Stimulated activated naive CD4-positive, alpha-beta T cell (primary cell): ENCODE data around the gene BCAM.
"Not testable (repeated sequence)": the region's sequence is repeated elsewhere in the genome, so short reads cannot be mapped to it uniquely, and the experiment has no call there.

Experiments used
- DNase-seq, 6 experiments: peaks; one replicate each; lab custom pipeline; 2025; lab: John Stamatoyannopoulos, UW

The BCAM gene

GRCh38 chr19:44817725-44818465 lies 9.0 kb downstream of the BCAM start:
- DNase-seq = no peak

DNA sequence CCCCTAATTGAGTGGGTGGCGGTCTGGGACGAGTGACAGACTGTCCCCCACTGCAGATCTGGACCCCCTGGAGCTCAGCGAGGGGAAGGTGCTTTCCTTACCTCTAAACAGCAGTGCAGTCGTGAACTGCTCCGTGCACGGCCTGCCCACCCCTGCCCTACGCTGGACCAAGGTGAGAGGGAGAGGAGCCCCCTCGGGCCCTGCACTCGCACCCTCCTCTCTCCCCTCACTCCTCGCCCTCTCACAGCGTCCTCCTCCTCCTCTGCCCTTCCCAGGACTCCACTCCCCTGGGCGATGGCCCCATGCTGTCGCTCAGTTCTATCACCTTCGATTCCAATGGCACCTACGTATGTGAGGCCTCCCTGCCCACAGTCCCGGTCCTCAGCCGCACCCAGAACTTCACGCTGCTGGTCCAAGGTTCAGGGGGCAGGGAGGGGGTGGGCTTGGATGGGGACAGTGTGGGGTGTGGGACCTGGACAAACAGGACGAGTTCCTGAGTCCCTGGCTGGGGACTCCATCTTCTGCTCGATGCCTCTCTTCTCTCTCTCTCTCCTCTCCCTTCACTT lies 9.6 kb downstream of the BCAM start:
- no peak for DNase-seq

DNA sequence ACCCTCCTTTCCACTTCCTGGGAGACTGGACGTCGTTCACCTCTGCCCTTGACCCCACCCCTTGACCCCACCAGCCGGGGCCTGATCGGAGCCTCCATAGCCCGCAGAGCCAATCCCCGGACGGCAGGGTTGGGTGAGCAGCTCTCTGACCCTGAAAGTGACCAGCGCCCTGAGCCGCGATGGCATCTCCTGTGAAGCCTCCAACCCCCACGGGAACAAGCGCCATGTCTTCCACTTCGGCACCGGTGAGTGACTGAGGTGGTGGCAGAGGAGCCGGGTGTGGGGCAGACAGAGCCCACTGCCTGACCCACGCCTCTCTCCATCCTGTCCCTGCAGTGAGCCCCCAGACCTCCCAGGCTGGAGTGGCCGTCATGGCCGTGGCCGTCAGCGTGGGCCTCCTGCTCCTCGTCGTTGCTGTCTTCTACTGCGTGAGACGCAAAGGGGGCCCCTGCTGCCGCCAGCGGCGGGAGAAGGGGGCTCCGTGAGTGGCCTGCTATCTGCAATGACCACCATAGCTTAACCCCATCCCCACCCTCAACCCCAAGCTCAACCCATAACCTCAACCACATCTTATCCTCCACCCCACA lies 10.4 kb downstream of the BCAM start:
- no peak for DNase-seq

DNA sequence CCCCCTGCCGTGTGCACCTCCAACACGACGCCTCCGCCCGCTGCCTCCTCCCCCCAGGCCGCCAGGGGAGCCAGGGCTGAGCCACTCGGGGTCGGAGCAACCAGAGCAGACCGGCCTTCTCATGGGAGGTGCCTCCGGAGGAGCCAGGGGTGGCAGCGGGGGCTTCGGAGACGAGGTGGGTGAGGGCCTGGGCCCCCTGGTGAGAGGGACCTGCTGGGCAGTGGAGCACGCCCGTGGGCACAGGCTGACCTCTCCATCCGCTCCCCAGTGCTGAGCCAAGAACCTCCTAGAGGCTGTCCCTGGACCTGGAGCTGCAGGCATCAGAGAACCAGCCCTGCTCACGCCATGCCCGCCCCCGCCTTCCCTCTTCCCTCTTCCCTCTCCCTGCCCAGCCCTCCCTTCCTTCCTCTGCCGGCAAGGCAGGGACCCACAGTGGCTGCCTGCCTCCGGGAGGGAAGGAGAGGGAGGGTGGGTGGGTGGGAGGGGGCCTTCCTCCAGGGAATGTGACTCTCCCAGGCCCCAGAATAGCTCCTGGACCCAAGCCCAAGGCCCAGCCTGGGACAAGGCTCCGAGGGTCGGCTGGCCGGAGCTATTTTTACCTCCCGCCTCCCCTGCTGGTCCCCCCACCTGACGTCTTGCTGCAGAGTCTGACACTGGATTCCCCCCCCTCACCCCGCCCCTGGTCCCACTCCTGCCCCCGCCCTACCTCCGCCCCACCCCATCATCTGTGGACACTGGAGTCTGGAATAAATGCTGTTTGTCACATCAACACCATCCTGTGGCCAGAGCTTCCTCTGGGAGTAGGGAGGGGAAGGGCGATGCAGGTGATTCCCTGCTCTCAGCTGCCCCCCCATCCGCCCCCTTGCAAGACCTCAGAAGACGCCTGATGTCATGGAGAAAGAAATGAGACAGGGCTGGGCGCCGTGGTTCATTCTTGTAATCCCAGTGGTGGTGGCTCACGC lies 12.0 kb downstream of the BCAM start:
- no peak for DNase-seq

GRCh38 chr19:44822177-44822576 lies 13.3 kb downstream of the BCAM start:
- no peak for DNase-seq

DNA sequence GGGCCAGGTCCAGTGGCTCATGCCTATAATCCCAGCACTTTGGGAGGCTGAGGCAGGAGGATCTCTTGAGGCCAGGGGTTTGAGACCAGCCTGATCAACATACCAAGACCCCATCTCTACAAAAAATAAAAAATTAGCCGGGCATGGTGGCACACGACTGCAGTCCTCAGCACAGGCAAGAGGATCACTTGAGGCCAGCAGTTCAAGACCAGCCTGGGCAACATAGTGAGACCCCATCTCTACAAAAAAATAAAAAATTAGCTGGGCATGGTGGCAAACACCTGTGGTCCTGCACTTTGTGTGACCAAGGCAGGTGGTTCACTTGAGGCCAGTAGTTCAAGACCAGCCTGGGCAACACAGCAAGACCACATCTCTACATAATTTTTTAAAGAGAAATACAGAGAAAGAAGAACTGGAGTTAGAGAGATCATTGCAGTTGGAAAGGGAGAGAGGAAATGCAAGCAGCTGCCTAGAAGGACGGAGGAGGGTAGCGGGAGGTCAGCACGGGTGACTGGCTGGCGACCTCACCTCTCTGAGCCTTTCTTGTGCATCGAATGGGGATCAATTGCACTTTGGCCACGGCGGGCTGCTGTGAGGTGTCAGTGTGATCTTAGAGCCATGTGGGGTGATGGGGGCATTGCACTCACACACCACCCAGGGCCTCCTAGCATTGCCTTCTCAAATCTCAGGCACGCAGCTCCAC lies 13.9 kb downstream of the BCAM start:
- no peak for DNase-seq

DNA sequence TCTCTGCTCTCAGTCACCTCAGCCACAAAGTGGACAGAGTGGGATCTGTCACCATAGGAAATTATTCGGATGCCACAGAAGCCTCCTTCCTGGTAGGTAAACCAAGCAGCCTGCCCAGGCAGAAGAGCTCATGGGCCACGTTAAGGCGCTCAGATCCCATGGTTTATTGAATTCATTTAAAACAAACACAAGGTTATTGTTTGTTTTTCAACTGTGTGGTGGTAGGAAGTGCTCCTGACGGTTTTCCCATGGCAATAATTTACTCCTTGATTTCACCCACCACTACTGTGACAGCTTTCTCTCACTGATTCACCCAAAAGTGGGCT lies 14.4 kb downstream of the BCAM start:
- DNase-seq = no peak

- DNase-seq = no peak
These were observed 15.9 kb downstream of the BCAM start for GRCh38 chr19:44824761-44825160.

DNA sequence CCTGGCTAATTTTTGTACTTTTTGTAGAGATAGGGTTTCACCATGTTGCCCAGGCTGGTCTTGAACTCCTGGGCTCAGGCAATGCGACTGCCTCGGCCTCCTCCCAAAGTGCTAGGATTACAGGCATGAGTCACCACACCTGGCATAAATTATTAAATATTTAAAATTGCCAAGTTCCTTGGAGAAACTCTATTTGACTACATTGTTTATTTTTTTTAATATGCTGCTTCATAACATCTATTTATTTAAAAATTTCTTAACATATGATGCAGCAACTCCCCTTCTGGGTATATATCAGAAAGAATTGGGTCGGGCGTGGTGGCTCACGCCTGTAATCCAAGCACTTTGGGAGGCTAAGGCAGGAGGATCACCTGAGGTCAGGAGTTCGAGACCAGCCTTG lies 24.0 kb downstream of the BCAM start:
- not testable (repeated sequence) for DNase-seq

DNA sequence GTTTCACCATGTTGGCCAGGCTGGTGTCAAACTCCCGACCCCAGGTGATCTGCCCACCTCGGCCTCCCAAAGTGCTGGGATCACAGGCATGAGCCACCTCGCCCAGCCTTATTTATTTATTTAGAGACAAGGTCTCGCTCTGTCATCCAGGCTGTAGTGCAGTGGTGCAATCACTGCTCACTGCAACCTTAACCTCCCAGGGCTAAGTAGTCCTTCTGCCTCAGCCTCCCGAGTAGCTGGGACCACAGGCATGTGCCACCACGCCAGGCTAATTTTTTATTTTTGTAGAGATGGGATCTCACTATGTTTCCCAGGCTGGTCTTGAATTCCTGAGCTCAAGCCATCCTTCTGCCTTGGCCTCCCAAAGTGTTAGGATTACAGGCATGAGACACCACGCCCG lies 25.5 kb downstream of the BCAM start:
- not testable (repeated sequence) for DNase-seq

- DNase-seq = no peak
These were observed 30.4 kb downstream of the BCAM start for GRCh38 chr19:44839276-44839675.

DNA sequence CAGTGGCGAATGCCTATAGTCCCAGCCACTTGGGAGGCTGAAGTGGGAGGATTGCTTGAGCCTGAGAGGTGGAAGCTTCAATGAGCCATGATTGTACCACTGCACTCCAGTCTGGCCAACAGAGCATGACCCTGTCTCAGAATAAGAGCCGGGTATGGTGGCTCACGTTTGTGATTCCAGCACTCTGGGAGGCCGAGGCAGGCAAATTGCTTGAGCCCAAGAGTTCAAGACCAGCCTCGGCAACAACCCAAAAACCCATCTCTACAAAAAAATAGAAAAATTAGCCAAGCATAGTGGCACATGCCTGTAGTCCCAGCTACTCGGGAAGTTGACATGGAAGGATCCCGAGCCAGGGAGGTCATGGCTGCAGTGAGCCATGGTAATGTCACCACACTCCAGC lies 31.9 kb downstream of the BCAM start:
- no peak for DNase-seq

DNA sequence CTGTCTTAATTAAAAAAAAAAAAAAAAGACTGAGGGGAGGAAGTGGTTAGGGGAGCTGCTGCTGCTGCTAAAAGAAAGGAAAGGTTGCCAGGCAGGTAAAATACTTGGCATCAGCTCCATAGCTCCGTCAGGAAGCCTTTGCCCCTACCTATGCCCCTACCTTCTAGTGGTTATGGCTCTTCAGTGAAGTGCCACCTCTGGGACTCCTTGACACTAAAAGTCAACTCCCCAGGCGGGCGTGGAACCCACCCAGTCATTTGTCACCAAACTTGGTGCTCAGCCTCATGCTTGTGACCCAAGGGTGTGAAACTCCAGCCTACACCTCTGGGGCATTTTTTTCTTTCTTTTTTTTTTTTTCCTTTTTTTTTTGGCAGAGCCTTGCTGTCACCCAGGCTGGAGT lies 32.3 kb downstream of the BCAM start:
- DNase-seq = peak in 1 of 6 experiments; percentile 8

DNA sequence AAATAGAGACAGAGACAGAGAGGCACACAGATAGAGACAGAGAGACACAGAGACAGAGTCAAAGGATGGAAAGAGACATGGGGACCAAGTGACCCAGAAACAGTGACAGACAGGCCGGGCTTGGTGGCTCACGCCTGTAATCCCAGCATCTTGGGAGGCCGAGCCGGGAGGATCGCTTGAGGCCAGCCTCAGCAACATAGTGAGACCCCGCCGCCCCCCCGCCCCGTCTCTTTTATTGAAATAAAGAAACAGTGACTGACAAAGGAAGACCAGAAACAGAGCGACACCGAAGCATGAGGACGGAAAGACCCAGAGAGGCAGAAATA lies 36.3 kb downstream of the BCAM start:
- DNase-seq = no peak

DNA sequence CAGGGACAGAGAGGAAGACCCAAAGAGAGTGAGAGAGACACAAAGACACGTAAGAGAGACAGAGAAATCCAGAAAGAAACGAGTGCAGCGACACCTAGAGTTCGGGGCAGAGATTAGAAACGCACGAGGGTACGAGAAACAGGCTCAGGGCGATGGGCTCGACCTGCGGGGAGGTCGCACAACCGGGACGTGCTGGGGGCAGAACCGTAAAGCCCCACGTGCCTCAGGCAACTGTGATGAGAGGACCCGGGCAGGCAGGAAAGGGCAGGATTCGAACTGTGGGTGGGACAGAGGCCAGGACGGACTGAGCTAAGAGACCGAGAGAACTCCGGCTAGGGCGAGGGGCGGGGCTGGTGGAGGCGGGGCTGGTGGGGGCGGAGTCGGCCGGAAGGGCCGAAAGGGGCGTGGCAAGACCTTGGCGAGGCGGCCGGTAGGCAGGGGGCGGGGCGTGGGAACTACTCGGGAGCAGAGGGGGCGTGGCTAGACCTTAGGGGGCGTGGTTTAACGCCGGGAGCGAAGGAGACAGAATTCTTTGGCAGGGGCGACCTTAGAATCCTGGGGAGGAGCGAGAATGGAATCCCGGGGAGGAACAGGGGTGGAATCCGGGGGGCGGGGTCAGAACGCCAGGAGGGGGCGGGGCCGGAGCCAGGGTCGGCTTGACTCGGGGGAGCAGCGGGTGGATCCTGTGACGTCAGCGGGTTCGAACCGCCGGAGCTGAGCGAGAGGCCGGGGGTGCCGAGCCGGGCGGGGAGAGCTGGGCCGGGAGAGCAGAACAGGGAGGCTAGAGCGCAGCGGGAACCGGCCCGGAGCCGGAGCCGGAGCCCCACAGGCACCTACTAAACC lies 36.9 kb downstream of the BCAM start, which contains the start of gene NECTIN2:
NECTIN2 (plus strand) TSS at position 686 of the 843 bp plus-strand sequence. CDS start 229 bp downstream, outside the sequence.
- peak; percentile 40 to 73 (median 66) for DNase-seq

DNA sequence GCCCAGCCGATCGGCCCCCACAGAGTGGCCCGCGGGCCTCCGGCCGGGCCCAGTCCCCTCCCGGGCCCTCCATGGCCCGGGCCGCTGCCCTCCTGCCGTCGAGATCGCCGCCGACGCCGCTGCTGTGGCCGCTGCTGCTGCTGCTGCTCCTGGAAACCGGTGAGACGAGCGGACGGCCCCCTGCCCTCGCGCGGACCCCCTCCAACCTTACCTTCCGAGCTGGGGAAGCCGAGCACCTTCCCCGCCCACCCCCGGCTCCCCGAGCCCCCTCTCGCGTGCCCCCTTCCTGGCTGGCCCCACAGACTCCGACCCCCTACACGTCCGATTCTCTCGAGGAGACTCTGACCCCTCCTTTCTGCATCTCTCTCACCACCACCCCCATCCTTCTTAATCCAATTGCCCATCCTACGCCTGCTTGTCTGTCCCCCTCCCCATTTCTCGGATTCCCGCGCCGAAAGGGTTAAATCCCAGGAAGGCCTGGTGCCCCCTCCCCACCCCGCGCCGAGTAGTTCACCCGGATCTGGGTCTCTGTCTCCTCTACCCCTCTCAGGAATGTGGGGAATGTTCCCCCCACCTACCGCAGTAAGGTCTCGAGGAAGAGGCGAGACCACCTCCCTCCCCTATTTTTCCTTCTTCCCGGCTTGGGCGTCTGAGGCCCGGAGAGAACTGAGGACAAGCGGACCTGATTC lies 37.7 kb downstream of the BCAM start:
- no peak for DNase-seq

GRCh38 chr19:44847144-44848035 lies 38.5 kb downstream of the BCAM start:
- peak in 3 of 6 experiments; percentile 9 to 37 (median 16) for DNase-seq

DNA sequence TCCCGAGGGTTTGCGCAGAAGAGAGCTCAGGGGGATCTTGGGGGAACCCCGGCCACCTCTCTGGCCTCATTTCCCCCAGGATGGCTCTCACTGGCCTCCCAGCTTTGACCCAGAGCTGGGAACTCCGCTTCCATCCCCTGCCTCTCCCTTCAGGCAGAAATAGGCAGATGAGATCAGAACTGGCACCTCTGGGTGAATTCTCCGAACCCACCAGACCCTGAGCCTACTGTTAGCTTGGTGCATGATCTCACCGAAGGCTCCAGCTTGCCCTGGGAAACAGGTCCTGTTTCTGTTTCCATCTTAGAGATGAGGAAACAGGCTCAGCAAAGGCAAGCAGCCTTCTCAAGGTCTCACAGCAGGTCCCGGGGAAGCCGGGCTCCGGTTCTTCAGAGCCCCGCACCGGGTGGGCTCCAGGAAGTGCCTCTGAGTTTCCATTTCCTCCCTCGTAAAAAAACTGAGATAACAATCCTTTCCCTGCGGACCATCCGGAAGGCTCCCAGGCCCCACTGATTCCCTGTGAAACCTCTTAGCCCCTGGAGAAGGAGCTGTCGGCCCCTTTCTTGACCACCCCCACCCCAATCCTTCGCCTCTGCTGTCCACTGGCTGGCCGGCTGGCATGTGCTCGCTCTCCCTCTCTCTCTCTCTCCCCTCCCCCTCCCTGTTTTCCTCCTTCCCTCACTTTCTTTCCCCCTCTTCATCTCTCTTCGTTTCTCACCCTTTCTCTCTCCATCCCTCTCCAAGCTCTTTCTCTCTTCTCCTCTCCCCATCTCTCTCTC lies 39.3 kb downstream of the BCAM start:
- peak in 1 of 6 experiments; percentile 8 for DNase-seq
